NCI-H524 (cell line): ENCODE results near the gene ABCD2.
"Not testable (repeated sequence)": the region's sequence is repeated elsewhere in the genome, so short reads cannot be mapped to it uniquely, and the experiment has no call there.

Experiments
- DNase-seq, 2 experiments: peaks; one replicate each; lab custom pipeline; 2025; lab: John Stamatoyannopoulos, UW

ABCD2 gene

DNA sequence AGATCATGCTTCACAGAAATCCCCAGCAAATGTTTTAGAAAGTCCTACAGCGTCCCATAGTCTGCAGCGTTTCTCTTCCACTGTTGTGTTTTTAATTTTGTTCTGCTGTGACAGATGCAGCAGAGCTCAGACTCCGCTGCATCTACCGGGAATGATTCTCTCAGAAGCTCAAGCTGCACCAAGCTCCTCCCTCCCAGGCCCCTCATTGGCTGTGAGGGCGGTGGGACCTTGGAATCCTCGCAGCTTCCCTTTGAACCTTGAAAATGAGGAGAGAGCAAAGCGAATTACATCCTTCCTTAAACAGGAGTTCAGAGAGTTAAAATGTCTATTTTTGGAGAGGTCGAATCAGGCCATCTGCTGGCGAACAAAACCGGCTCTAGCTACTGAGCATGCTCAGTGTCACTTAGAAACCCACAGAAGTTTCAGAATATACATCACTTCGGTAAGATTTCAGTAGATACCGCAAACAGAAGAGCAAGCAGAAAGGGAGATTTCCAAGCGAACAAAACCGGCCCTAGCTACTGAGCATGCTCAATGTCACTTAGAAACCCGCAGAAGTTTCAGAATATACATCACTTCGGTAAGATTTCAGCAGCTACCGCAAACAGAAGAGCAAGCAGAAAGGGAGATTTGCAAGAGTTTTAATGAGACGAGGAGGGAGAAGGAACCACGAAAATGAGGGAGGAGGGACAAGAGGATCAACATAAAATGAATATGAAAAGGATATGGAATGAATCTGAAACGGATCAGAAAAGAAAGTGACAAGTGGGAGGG is at the start of gene ABCD2:
ABCD2 (minus strand) TSS at position 144 of the 774 bp plus-strand sequence. CDS start 188 bp downstream, outside the sequence.
- DNase-seq, result peak; percentile 92 to 95

DNA sequence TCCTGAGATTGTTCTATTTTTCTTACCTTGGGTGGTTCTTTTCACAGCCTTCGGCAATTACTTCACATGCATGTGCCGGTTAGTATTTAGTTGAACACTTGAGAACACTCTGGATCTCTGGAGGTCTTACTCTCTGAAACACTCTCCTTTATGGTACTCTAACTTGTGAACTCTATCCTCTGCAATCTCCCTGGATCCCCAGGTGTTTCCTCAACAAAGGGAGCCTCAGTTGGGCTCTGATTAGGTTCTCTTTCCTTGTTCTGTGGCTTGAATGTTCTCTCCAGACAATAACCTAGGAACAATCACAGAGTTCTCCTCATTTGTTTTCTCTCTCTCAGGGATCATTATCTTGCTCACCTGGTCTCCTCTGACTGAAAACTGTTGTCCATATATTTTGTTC is 40.5 kb upstream of the ABCD2 start:
- no peak for DNase-seq

DNA sequence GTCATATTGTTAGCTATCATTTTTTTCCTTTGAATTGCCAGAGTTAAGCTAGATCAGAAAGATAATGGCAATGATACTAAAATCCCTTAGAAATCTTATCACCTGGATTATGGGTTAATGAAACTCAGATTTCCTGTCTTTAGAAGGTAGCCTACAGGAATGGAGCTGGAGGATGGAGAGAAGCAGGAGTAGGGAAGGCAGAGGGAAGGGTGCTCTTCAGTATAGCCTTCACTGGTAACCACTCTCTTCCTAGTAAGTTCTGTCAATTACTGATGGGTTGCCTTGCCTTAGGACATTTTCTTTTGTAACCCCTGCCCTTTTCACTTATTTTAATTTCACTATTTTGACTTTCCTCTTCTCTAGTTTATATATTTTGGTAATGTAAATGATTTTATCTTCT is 27.8 kb upstream of the ABCD2 start:
- no peak for DNase-seq

DNA sequence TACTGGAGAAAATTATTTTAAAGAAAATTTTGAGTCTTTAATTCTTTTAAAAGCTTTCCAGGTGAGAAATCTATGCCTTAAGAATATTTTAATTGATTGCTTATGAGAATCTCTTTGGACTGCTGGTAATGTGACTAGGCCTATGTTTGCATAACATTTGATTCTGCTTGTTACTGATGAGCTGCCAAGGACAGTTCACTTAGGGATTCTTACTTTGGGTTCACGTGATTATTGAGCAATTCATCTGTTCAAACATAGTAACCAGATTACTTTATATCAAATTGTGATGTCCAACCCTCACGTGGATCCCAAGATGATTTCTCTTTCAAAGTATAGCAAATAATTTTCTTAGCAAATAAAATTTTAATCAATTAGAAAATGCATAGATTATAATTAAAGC is 27.4 kb upstream of the ABCD2 start:
- DNase-seq, result no peak

GRCh38 chr12:39643052-39643451 is 23.4 kb upstream of the ABCD2 start:
- DNase-seq, result no peak

DNA sequence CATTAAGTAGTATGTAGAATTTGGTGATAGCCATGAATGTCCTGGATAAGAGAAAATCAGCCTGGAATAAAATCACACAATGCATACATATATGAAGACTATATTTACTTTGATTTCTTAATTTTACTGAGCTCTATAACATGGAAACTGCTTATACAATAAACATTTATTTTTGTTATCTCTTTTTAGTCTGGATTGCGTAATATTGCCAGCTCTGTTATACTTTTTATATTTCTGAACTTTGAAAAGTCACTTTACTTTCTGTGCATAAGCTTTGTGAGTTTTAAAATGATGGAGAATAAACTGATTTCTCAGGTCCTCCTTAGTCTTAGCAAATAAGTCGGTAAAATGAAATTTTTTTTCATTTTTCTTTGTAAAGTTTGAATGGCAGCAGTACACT is 19.2 kb upstream of the ABCD2 start:
- no peak for DNase-seq

DNA sequence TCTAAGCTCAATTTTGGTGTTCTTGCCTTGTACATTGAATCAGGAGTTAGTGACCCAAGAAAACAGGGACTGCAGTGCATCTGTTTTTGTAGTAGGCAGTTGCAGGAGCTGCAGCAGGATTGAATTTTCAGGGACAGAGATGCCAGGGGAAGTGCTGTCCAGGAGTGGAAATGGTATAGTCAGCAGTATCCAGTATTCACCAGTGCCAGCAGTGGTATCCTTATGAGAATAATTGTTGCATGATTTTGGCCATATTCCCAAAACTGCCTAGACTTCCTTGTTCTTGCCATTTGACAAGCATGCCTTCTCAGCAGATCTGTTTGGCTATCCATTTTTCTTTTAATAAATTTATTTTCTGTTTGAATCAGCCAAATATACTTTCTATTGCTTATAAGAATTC is 18.6 kb upstream of the ABCD2 start:
- no peak for DNase-seq

DNA sequence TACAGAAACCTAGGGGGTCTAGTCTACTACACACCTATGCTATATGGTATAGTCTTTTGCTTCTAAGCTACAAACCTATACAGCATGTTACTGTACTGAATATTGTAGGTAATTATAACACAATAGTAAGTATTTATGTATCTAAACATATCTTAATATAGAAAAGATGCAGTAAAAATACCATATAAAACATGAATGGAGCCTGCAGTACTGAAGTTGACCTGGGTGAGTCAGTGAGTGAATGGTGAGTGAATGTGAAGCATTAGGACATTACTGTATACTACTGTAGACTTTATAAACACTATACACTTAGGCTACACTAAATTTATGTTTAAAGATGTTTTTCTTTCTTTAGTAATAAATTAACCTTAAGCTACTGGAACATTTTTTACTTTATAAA is 13.1 kb upstream of the ABCD2 start:
- no peak for DNase-seq

DNA sequence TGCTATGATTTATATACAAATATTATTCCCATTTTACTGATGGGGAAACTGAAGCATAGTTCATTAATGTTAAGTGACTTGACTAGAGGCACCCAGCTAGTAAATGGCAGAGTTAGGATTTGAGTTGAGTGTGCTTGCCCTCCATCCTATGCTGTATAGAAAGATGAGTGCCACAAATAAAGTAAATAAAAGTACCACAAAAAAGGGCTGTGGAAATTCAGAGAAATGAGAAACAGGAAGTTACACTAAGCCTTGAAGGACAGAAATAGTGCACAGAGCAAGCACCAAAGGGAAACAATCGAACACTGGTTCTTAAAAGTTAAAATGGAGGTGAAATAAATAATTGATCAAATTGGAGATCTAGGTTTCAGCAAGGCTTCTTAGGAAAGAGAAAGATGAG is 9.2 kb upstream of the ABCD2 start:
- no peak for DNase-seq

DNA sequence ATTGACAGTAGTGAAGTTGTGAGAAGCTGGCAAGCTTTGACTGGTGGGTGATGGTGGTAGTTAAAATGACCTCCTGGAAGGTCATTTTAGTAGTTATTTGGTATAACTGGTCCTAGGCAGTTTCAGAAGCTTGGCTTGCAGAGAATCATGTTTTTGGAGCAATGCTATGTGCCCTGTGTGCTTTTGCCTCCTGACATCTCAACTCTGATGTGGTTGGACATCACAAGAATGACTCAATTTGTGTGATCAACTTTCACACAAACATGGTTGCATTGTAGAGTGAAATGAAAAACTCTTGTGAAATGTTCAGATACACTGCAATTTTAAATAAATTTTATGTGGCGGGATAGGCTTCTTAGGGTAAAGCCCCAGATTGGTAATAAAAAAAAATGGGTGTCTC is 8.3 kb upstream of the ABCD2 start:
- DNase-seq, result no peak

- DNase-seq, result no peak
These were observed 6.6 kb upstream of the ABCD2 start for GRCh38 chr12:39626033-39626814.

DNA sequence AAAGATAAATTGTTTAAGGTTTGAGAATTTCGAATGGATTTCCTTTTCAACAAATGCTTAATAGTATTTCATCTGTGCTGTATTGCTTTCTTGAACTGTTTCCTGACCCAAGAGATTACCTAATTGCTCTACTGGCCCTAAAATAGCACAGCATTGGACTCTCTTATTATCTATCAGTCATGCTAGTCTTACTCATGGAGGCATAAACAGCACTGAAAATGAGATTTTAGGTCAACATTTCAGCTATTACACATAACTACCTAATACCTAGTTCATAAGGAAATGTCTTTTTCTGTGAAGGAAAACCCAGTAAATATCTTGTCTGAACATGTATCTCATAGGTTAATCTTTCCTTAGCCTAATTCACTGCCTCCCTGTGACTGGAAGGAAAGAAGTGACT is 4.3 kb upstream of the ABCD2 start:
- no peak for DNase-seq

DNA sequence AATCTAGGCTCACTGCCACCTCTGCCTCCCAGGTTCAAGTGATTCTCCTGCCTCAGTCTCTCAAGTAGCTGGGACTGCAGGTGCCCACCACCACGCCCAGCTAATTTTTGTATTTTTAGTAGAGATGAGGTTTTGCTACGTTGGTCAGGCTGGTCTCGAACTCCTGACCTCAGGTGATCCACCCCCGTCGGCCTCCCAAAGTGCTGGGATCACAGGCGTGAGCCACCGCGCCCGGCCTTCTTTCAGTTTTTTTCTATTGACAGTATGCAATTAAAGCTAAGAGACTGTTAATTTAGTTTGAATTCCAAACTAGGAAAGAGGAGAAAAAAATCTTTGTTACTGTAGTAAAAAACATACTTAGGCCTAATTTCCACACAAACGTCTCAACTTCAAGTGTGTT is 3.6 kb upstream of the ABCD2 start:
- not testable (repeated sequence) for DNase-seq

- DNase-seq, result no peak
These were observed 2.7 kb upstream of the ABCD2 start for GRCh38 chr12:39622306-39622705.

GRCh38 chr12:39621670-39622069 is 2.1 kb upstream of the ABCD2 start:
- no peak for DNase-seq

DNA sequence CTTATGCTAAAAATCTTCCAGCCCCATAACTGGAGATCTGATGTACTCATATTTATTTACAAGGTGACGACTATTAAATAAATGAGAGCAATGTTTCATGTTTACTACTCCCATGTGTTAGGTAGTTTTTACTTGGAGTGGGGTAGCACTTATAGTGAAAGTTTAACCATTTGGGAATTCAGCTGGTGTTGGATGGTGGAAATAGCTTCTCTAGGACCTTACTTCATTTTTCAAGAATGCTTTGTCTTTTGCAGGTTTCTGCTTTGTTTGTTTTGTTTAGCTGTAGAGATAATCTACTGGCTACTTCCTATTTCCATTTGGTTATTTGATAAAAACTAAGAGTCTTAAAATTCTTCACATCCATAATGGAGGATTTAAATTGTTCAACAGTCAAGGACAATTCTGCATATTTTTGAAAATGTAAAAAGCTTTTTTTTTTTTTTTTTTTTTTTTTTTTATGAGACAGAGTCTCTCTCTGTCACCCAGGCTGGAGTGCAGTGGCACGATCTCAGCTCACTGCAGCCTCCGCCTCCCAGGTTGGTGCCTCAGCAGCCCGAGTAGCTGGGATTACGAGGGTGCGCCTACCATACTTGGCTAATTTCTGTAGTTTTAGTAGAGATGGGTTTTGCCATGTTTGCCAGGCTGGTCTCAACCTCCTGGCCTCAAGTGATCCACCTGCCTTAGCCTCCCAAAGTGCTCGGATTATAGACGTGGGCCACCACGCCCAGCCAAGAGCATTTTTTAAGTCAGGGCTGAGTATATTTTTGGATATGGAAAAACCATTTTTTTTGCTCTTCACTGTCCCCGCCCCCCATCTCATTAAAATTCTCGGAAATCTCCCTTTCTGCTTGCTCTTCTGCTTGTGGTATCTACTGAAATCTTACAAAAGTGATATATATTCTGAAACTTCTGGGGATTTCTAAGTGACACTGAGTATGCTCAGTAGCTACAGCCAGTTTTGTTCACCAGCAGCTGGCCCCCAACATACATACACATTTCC is 1.4 kb upstream of the ABCD2 start:
- DNase-seq, result peak in 1 of 2 experiments; percentile 28

DNA sequence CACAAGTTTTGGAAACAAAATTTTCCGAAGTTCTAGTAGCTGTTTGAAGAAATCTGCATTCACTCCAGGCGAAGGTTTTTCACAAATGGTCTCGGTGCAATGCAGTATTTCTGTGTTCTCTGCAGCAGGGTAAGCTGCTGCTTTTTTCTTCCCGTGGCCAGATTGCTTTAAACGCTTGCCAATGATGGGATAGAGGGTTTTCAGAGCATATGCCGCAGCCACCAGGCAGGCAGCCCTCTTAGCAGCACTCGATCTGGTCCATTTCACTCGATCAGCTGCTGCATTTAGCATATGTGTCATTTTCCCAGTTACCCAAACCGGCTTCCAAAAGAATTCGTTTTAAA is 315 bp downstream of the ABCD2 start:
- peak; percentile 74 to 88 for DNase-seq

DNA sequence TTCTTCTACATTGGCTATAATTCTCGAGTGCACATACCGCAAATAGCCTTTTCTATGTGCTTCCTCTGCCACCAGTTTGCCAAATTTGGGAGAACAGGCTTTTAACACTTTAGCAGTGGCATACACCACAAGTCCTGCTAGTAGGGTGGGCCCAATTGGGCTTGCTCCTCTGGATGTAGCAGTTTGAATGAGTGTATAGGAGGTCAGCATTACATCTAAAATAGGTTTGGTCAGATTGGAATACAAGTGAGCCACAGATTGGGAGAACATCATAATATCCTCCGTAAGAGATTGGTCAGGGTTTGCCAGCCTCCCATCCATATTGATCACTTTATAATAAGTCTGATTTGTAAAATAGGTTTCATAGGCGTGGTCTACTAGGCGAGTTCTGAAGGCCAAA is 902 bp downstream of the ABCD2 start:
- DNase-seq, result no peak

DNA sequence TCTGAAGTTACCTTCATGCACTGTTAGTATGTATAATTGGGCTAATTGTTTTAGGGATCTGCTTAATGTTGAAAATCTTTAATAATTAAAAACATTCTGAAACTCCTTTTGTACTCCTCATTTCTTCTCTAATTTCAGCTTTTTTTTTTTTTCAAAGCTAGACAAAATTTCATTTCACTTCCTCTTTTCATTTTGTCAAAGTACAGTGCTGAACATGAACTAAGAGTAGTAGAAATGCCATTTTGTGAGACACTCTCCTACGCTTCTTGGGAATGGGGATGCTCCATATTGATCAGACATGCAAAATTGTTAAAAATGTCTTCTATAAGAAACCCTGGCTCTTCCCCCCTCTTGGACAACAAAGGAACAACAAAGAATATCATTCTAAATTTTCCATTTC is 1.7 kb downstream of the ABCD2 start:
- peak; percentile 41 to 43 for DNase-seq

DNA sequence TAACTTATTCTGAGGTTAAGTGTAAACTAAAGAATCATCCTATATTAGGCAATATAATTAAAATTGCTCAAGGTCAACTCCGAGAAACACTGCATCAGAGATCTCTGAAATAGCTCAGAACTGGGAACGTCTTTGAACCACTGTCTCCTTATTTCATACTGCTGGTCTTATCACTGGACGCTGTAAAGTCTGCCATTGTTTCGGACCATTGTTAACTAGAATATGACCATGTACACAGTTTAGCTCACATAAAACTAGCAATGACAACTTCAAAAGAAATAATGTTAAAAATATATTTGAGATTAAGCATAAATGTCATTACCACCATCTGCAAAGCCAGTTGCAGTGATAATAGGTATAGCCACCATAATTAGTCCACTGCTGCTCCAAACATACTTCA is 2.9 kb downstream of the ABCD2 start:
- DNase-seq, result peak in 1 of 2 experiments; percentile 58

GRCh38 chr12:39616251-39616650 is 3.4 kb downstream of the ABCD2 start:
- peak; percentile 29 to 38 for DNase-seq

GRCh38 chr12:39613525-39613924 is 6.1 kb downstream of the ABCD2 start:
- peak; percentile 61 to 84 for DNase-seq
